SU-DHL-6 (cell line): Measurements from ENCODE around the gene FHOD1.
A peak's percentile ranks its signal among the peaks of the same experiment; 100 is the strongest.

Source experiments
- H2AFZ ChIP-seq: fragments of 200-600 bp; sonication (generic); 2 replicates; pipeline ENCODE4 v1.6.1; 2014; ENCODE audit warnings: low read depth, mild to moderate bottlenecking, moderate library complexity, mixed read lengths, antibody characterized with exemption, low read length; ENCODE audit not compliant: severe bottlenecking
- H3F3A ChIP-seq: fragments of 200-600 bp; shearing (Covaris generic); 2 replicates; pipeline ENCODE4 v1.6.0; 2016; ENCODE audit warnings: antibody characterized with exemption, mild to moderate bottlenecking; ENCODE audit not compliant: insufficient read depth
- H3K27ac ChIP-seq: fragments of 200-600 bp; sonication (generic); 2 replicates; pipeline ENCODE4 v1.5.1; 2016; ENCODE audit warnings: low read depth, mild to moderate bottlenecking, low read length, moderate library complexity, mixed read lengths
- H3K27me3 ChIP-seq: fragments of 200-600 bp; sonication (generic), shearing (Covaris generic); 2 replicates; pipeline ENCODE4 v1.6.0; 2014; ENCODE audit warnings: mild to moderate bottlenecking, low read length
- H3K36me3 ChIP-seq: fragments of 200-600 bp; sonication (generic); 2 replicates; pipeline ENCODE4 v1.6.1; 2014; ENCODE audit warnings: mild to moderate bottlenecking, low read length, mixed read lengths
- H3K4me2 ChIP-seq: fragments of 300-600, 200-600 bp; shearing (Covaris generic), sonication (generic); 2 replicates; pipeline ENCODE4 v1.6.0; 2014; ENCODE audit warnings: low read length, low read depth, mild to moderate bottlenecking; ENCODE audit not compliant: poor library complexity, severe bottlenecking
- H3K4me3 ChIP-seq: fragments of 200-600 bp; sonication (generic); 2 replicates; pipeline ENCODE4 v1.5.1; 2014; ENCODE audit warnings: antibody characterized with exemption, low read length, mild to moderate bottlenecking, mixed read lengths; ENCODE audit not compliant: insufficient read depth, poor library complexity, severe bottlenecking
- H3K79me2 ChIP-seq: fragments of 200-600 bp; sonication (generic); 2 replicates; pipeline ENCODE4 v1.6.1; 2014; ENCODE audit warnings: mild to moderate bottlenecking, low read length, moderate library complexity; ENCODE audit not compliant: insufficient read depth
- H3K9ac ChIP-seq: fragments of 200-600 bp; sonication (generic); 2 replicates; pipeline ENCODE4 v1.7.0; 2014; ENCODE audit warnings: mild to moderate bottlenecking, low read length
- H3K9me2 ChIP-seq: fragments of 200-600 bp; sonication (generic); replicated peaks from 2 replicates; pipeline ENCODE4 v1.6.1; 2014; ENCODE audit warnings: low read length; ENCODE audit not compliant: insufficient read depth
- H3K9me3 ChIP-seq: fragments of 200-600 bp; sonication (generic); 2 replicates; pipeline ENCODE4 v1.6.1; 2014; ENCODE audit warnings: low read length, mixed read lengths; ENCODE audit not compliant: insufficient read depth
- H4K20me1 ChIP-seq: fragments of 200-600 bp; sonication (generic); 2 replicates; pipeline ENCODE4 v1.6.1; 2014; ENCODE audit warnings: low read depth, mild to moderate bottlenecking, antibody characterized with exemption, low read length, moderate library complexity, mixed read lengths
- CTCF ChIP-seq: fragments of 200-600 bp; sonication (generic); IDR thresholded peaks from one replicate; pipeline ENCODE4 v1.5.1; 2017; ENCODE audit warnings: antibody characterized with exemption, mild to moderate bottlenecking, low read length, moderate library complexity; ENCODE audit not compliant: insufficient read depth, poor library complexity, severe bottlenecking
- EZH2phosphoT487 ChIP-seq: fragments of 200-600 bp; sonication (generic), shearing (Covaris generic); conservative IDR thresholded peaks from 2 replicates; pipeline ENCODE4 v1.6.1; 2018; ENCODE audit warnings: mild to moderate bottlenecking, antibody characterized with exemption, low read length, moderate library complexity, mixed read lengths

The FHOD1 gene

GRCh38 chr16:67228034-67228785 is 19.1 kb downstream of the FHOD1 start:
- Histone ChIP-seq H3K27ac (no peak overlapping the region), H3K9ac (peak overlapping the region; percentile 72; the same call in 1 of the 2 replicates), H2AFZ (no peak overlapping the region), H3K9me2 (no peaks in the 10 kb centered on the region), H3F3A (no peaks in the 10 kb centered on the region), H3K4me2 (peak overlapping the region; percentile 98), H3K27me3 (no peaks in the 10 kb centered on the region), H4K20me1 (no peaks in the 10 kb centered on the region), H3K9me3 (no peaks in the 10 kb centered on the region), H3K4me3 (peak overlapping the region; percentile 90), H3K36me3 (no peaks in the 10 kb centered on the region), H3K79me2 (peaks cover 11% of the 10 kb centered on the region)
- TF ChIP-seq CTCF: no peak
- TF ChIP-seq EZH2phosphoT487: no peak

DNA sequence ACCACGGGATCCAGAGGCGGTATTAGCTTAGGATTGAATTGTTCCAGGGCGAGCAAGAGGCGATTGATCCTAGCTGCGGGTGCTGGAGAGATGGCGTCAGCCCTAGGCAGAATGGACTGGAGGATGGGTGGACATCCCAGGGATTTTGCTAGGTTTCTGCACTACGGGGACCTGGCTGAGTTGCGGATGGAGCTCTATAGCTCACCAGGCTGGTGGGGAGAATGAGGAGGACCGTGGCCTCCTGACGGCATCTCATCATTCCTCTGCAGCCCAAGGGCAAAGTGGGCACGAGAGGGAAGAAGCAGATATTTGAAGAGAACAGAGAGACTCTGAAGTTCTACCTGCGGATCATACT is 19.7 kb downstream of the FHOD1 start:
- Histone ChIP-seq H3K9me3 (no peaks in the 10 kb centered on the region), H3K27ac (no peak overlapping the region), H3F3A (no peaks in the 10 kb centered on the region), H2AFZ (no peak overlapping the region), H3K9ac (peak overlapping the region; percentile 72), H3K36me3 (no peaks in the 10 kb centered on the region), H4K20me1 (no peaks in the 10 kb centered on the region), H3K4me3 (peak overlapping the region; percentile 90), H3K79me2 (peaks cover 11% of the 10 kb centered on the region), H3K4me2 (peak overlapping the region; percentile 98), H3K9me2 (no peaks in the 10 kb centered on the region), H3K27me3 (no peaks in the 10 kb centered on the region)
- no peak for TF ChIP-seq CTCF
- TF ChIP-seq EZH2phosphoT487: no peak

DNA sequence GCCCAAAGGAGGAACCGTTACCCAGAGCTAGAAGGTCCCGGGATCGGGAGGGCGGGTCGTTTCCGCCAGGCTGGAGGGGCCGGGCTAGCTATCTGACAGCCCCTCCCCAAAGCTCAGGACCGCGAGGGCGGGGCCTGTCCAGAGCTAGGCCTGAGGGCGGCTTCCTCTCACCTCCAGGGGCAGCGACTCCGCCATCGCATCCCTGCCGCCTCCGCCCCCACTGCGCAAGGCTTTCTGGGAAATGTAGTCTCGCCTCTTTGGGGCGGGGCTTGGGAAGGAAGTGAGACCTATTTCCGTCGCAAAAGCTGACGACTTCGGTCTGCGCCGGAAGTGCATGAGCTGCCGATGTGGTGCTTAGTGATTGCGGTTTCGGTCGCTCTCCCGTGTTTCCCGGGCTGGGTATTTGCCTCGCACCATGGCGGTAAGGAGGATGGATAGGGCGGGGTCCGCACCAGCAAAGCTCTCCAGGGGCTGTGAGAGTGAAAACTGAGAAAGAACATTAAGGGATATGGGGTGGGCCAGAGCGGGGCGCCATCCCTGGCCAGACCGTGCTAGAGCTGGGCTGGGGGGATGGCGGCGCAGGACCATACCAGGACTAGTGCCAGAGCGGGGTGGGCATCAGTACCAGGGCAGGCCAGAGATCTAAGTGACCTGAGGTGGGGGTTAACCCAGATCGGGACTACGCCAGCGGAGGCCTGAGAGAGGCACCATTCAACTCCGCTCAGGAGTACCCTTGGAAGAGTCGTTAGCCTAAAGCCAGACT is 20.3 kb downstream of the FHOD1 start, which contains the start of gene TMEM208:
TMEM208 (plus strand) TSS at position 327 of the 763 bp plus-strand sequence; CDS start at position 416, 89 bp downstream.
- H2AFZ ChIP-seq: peak within 1 kb of the TSS; percentile 97
- H3K27me3 ChIP-seq: no peaks in the 10 kb centered on the region
- TF ChIP-seq CTCF: no peak
- TF ChIP-seq EZH2phosphoT487: no peak
- no peaks in the 10 kb centered on the region for H4K20me1 ChIP-seq
- no peaks in the 10 kb centered on the region for H3K9me3 ChIP-seq
- H3F3A ChIP-seq: no peaks in the 10 kb centered on the region
- no peaks in the 10 kb centered on the region for H3K36me3 ChIP-seq
- peak within 1 kb of the TSS; percentile 90 for H3K4me3 ChIP-seq
- peaks cover 11% of the 10 kb centered on the region for H3K79me2 ChIP-seq
- H3K4me2 ChIP-seq: peak within 1 kb of the TSS; percentile 98
- peak within 1 kb of the TSS; percentile 29; the same call in 1 of the 2 replicates for H3K27ac ChIP-seq
- peak within 1 kb of the TSS; percentile 72 for H3K9ac ChIP-seq
- H3K9me2 ChIP-seq: no peaks in the 10 kb centered on the region
